ENCODE results near the gene VDR.

VDR gene

DNA sequence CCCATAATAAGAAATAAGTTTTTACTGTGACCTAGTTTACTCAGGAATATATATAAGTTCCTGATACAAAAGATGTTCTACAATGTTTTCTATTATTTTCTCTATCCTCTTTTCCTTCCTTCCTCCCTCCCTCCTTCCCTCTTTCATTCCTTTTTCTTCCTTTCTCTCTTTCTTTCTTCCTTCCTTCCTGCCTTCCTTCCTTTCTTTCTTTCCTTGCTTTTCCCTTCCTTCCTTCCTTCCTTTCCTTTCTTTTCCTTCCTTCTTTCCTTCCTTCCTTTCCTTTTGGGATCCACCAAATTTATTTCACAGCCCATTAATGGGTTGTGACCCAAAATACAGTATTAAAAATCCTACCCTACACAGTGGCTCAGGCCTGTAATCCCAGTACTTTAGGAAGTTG is 3.9 kb upstream of the VDR start:
- Histone ChIP-seq H3K9ac (ENCODE audit: insufficient read length, low read depth) (no peak overlapping the region), H3K4me1 (ENCODE audit: insufficient read depth, insufficient read length) (peaks cover 4% of the 10 kb centered on the region), H3K9me3 (ENCODE audit: insufficient read depth, low read length) (no peaks in the 10 kb centered on the region), H3K27me3 (ENCODE audit: insufficient read depth, insufficient read length) (peaks cover 54% of the 10 kb centered on the region), H3K36me3 (ENCODE audit: insufficient read depth, insufficient read length, low read length) (no peaks in the 10 kb centered on the region), H3K4me3 (ENCODE audit: insufficient read length, low read depth) (no peak overlapping the region)
- TF ChIP-seq SUZ12 (IDR thresholded peaks at IDR 0.05; ENCODE audit: extremely low read depth, insufficient read depth, insufficient read length) (no peak), ZNF274 (IDR thresholded peaks at IDR 0.05; ENCODE audit: low read depth, low read length) (no peak)
- no peak for DNase-seq (ENCODE audit: low read depth, low spot score)

DNA sequence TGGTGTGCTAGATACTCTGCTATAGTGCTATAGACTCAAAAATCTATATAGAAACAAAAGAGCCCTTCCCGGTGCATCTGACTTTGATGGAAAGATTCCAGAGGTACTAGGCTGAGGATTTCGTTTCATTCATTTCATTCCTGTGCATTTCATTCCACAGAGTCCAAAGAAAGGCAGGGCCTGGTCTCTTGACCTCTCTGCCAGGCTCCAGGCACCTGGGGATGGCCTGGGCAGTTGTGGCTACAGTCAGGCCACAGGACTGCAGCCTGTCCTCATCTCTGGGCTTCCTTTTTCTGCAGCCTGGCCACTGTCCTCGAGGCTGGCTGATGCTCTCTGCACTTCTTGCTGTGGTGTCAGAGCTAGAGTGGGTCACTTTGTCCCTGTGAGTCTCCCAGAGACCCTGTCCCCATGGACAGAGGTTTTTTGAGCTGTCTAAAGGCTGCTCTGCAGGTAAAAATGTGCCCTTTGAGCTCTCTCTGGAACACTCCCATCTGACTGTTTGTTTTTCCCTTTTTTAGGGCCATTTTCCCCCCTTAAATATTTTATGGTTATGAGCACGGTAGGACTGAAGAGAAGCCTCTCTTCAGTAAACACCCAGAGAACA is 3.2 kb upstream of the VDR start:
- Histone ChIP-seq H3K9me3 (ENCODE audit: insufficient read depth, low read length) (no peaks in the 10 kb centered on the region), H3K4me3 (ENCODE audit: insufficient read length, low read depth) (no peak overlapping the region), H3K4me1 (ENCODE audit: insufficient read depth, insufficient read length) (peaks cover 12% of the 10 kb centered on the region), H3K27me3 (ENCODE audit: insufficient read depth, insufficient read length) (peaks cover 62% of the 10 kb centered on the region), H3K36me3 (ENCODE audit: insufficient read depth, insufficient read length, low read length) (no peaks in the 10 kb centered on the region), H3K9ac (ENCODE audit: insufficient read length, low read depth) (no peak overlapping the region)
- DNase-seq (ENCODE audit: low read depth, low spot score): no peak
- no peak for TF ChIP-seq ZNF274 (IDR thresholded peaks at IDR 0.05; ENCODE audit: low read depth, low read length)
- TF ChIP-seq SUZ12 (IDR thresholded peaks at IDR 0.05; ENCODE audit: extremely low read depth, insufficient read depth, insufficient read length): no peak
- TF ChIP-seq YY1 (IDR thresholded peaks at IDR 0.05; ENCODE audit: insufficient read depth, insufficient read length): no peak

DNA sequence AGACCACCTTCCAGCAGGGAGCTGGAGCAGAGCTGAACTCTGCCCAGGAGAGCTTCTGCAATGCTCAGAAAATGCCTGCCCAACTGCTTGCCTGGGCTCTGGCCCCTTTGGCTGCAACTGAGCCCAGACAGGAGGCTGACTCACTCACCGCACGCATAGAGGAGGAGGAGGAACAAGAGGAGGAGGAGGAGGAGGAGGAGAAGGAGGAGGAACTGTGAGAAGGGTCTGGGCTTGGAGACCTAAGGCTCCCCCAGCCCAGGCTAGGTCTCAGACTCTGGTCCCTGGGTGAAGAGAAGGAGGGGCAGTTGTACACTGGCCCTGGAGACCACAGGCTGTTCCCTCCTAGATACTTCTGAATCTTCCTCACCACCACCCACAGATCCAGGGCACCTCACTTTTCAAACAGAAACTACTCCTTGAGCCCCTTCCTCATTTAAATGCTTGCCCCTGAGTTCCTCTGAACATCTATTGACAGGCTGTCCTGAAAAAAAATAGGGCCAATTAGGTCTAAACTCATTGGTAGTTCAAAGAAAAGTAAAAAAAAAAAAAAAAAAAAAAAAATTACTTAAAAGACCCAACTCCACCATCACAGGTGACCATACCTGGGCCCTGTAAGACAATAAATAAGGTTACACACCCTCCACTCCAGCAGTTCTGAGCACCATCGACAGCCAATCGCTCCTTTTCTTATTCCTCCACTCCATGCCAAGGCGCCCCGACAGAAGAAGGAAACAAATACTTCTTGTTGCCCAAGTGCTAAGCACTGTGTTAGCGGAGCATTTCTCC is 674 bp downstream of the VDR start:
- H3K9ac ChIP-seq (ENCODE audit: insufficient read length, low read depth): peak overlapping the region; percentile 39
- no peak for DNase-seq (ENCODE audit: low read depth, low spot score)
- peak overlapping the region; percentile 32 for H3K4me3 ChIP-seq (ENCODE audit: insufficient read length, low read depth)
- peaks cover 13% of the 10 kb centered on the region for H3K4me1 ChIP-seq (ENCODE audit: insufficient read depth, insufficient read length)
- H3K9me3 ChIP-seq (ENCODE audit: insufficient read depth, low read length): no peaks in the 10 kb centered on the region
- H3K27me3 ChIP-seq (ENCODE audit: insufficient read depth, insufficient read length): peaks cover 80% of the 10 kb centered on the region
- no peaks in the 10 kb centered on the region for H3K36me3 ChIP-seq (ENCODE audit: insufficient read depth, insufficient read length, low read length)
- TF ChIP-seq YY1 (IDR thresholded peaks at IDR 0.05; ENCODE audit: insufficient read depth, insufficient read length): no peak
- TF ChIP-seq ZNF274 (IDR thresholded peaks at IDR 0.05; ENCODE audit: low read depth, low read length): no peak
- no peak for TF ChIP-seq SUZ12 (IDR thresholded peaks at IDR 0.05; ENCODE audit: extremely low read depth, insufficient read depth, insufficient read length)

DNA sequence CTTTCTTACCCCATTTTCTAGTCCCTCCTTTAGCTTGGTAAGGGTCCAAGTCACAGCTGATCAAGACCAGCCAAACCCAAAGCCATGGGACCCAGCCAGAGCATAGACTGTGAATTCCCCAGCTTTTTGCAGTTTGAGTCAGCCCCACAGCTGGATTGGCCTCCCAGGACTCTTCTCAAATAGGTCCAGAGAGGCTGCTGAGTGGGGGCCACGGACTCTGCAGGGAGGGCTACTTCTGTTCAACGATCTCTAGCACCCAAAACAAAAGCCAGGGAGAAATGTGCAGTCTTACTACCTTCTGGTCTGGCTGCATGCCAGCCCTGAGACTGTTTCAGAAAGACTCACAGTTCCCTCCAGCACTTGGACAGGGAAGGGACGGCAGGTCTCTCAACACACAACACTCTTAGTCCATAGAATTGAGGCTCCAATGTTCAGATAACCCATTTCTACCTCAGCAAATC is 1.6 kb downstream of the VDR start:
- Histone ChIP-seq H3K4me1 (ENCODE audit: insufficient read depth, insufficient read length) (peaks cover 13% of the 10 kb centered on the region), H3K27me3 (ENCODE audit: insufficient read depth, insufficient read length) (peaks cover 73% of the 10 kb centered on the region), H3K4me3 (ENCODE audit: insufficient read length, low read depth) (no peak overlapping the region), H3K9me3 (ENCODE audit: insufficient read depth, low read length) (no peaks in the 10 kb centered on the region), H3K9ac (ENCODE audit: insufficient read length, low read depth) (no peak overlapping the region), H3K36me3 (ENCODE audit: insufficient read depth, insufficient read length, low read length) (no peaks in the 10 kb centered on the region)
- no peak for TF ChIP-seq YY1 (IDR thresholded peaks at IDR 0.05; ENCODE audit: insufficient read depth, insufficient read length)
- TF ChIP-seq SUZ12 (IDR thresholded peaks at IDR 0.05; ENCODE audit: extremely low read depth, insufficient read depth, insufficient read length): no peak
- no peak for TF ChIP-seq ZNF274 (IDR thresholded peaks at IDR 0.05; ENCODE audit: low read depth, low read length)
- no peak for DNase-seq (ENCODE audit: low read depth, low spot score)

DNA sequence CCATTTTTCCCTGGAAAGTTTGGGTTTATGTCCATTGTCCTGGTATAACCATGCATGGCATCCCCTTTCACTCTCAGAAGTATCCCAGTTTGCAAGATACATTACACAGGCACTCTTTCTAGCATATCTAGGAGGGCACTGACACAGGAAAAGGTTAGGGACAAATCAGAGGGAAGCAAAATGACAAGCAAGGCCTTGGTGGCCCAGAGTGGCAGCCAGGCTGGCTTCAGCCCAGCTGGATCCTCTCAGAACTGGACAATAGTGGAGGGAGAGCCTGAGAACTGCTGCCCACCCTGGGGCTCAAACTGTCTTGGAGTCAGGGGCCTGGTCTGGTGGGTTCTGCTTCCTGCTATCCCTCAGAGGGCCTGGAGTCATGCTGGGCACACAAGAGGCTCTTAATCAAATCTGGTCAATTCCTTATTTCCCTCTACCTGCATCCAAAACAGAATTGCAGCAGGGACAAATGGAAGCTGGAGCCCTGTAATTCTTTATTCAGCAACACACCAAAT is 2.6 kb downstream of the VDR start:
- no peak for TF ChIP-seq ZNF274 (IDR thresholded peaks at IDR 0.05; ENCODE audit: low read depth, low read length)
- TF ChIP-seq SUZ12 (IDR thresholded peaks at IDR 0.05; ENCODE audit: extremely low read depth, insufficient read depth, insufficient read length): no peak
- no peak for TF ChIP-seq YY1 (IDR thresholded peaks at IDR 0.05; ENCODE audit: insufficient read depth, insufficient read length)
- DNase-seq (ENCODE audit: low read depth, low spot score): no peak
- no peaks in the 10 kb centered on the region for H3K9me3 ChIP-seq (ENCODE audit: insufficient read depth, low read length)
- H3K4me3 ChIP-seq (ENCODE audit: insufficient read length, low read depth): no peak overlapping the region
- H3K9ac ChIP-seq (ENCODE audit: insufficient read length, low read depth): no peak overlapping the region
- H3K27me3 ChIP-seq (ENCODE audit: insufficient read depth, insufficient read length): peaks cover 68% of the 10 kb centered on the region
- H3K4me1 ChIP-seq (ENCODE audit: insufficient read depth, insufficient read length): peaks cover 13% of the 10 kb centered on the region
- H3K36me3 ChIP-seq (ENCODE audit: insufficient read depth, insufficient read length, low read length): no peaks in the 10 kb centered on the region

DNA sequence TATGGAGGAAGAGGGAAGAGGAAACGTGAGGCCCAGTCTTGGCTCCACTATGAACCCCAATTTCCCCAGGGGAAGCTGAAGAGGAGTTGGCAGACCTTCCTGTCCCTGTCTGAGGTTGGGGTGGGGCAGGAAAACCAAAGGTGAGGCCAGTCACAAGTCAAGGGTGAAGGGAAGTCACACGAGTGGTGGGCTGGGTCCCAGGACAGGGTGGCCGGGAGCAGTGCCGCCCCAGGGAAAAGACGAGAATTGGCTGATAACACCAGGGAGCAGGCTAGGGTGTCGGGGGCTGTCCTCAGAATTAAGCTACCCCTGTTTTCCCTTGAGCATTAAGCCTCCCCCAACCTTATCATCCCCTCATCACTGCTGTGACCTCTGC is 3.1 kb downstream of the VDR start:
- Histone ChIP-seq H3K36me3 (ENCODE audit: insufficient read depth, insufficient read length, low read length) (no peaks in the 10 kb centered on the region), H3K4me1 (ENCODE audit: insufficient read depth, insufficient read length) (peaks cover 13% of the 10 kb centered on the region), H3K9me3 (ENCODE audit: insufficient read depth, low read length) (no peaks in the 10 kb centered on the region), H3K9ac (ENCODE audit: insufficient read length, low read depth) (no peak overlapping the region), H3K4me3 (ENCODE audit: insufficient read length, low read depth) (no peak overlapping the region), H3K27me3 (ENCODE audit: insufficient read depth, insufficient read length) (peaks cover 63% of the 10 kb centered on the region)
- TF ChIP-seq YY1 (IDR thresholded peaks at IDR 0.05; ENCODE audit: insufficient read depth, insufficient read length) (no peak), ZNF274 (IDR thresholded peaks at IDR 0.05; ENCODE audit: low read depth, low read length) (no peak), SUZ12 (IDR thresholded peaks at IDR 0.05; ENCODE audit: extremely low read depth, insufficient read depth, insufficient read length) (no peak)
- no peak for DNase-seq (ENCODE audit: low read depth, low spot score)

DNA sequence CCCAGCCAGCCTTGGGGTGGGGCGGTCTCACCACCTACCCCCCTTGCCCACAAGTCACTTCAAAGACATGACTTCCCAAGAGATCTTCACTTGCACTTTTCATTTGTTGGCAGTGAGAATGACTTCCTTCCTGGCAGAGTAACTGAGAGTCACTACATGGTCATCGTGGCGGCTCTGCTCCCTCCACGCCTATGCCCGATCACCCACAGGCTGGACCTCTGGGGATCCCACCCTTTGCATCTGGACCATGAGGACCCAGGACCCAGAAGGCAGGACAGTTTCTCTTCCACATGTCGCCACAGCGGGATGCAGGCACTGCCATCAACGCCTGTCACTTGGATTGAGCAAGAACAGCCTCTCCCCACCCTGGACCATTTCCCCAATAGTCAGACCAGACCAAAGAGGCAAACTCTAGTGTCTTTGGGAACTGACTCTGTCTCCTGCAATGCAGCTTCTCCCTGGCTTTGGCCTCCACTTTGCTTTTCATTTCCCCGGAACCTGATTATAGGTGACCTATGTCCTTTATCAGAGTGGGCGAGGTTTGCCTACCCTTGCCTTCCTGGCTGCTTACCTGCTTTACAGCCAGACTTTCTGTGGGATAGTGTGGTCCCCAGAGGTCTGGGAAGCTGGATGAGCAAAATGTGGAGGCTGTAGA is 3.6 kb downstream of the VDR start:
- no peaks in the 10 kb centered on the region for H3K36me3 ChIP-seq (ENCODE audit: insufficient read depth, insufficient read length, low read length)
- no peak overlapping the region for H3K9ac ChIP-seq (ENCODE audit: insufficient read length, low read depth)
- no peak for DNase-seq (ENCODE audit: low read depth, low spot score)
- H3K4me1 ChIP-seq (ENCODE audit: insufficient read depth, insufficient read length): peaks cover 15% of the 10 kb centered on the region
- peaks cover 59% of the 10 kb centered on the region for H3K27me3 ChIP-seq (ENCODE audit: insufficient read depth, insufficient read length)
- H3K4me3 ChIP-seq (ENCODE audit: insufficient read length, low read depth): no peak overlapping the region
- TF ChIP-seq SUZ12 (IDR thresholded peaks at IDR 0.05; ENCODE audit: extremely low read depth, insufficient read depth, insufficient read length) (no peak), YY1 (IDR thresholded peaks at IDR 0.05; ENCODE audit: insufficient read depth, insufficient read length) (no peak), ZNF274 (IDR thresholded peaks at IDR 0.05; ENCODE audit: low read depth, low read length) (no peak)
- H3K9me3 ChIP-seq (ENCODE audit: insufficient read depth, low read length): no peaks in the 10 kb centered on the region

All from NT2/D1 (cell line).